Colonic mucosa (tissue), 4 donors: Measurements from ENCODE around the gene INO80B. TPM values are rescaled to one million over a fixed set of nuclear protein-coding genes. Genes with fewer than 3 reads are reported as not detected.

ENCODE experiments used
- DNase-seq: peaks from one replicate; pipeline ENCODE4 v3.0.0-alpha.2; 2020
- H3K27ac ChIP-seq: fragments of 200-600 bp; one replicate; pipeline ENCODE4 v1.8.0; 2021
- H3K27me3 ChIP-seq: fragments of 200-600 bp; one replicate; pipeline ENCODE4 v1.8.0; 2021
- H3K36me3 ChIP-seq: fragments of 200-600 bp; one replicate; pipeline ENCODE4 v1.8.0; 2021
- H3K4me1 ChIP-seq: fragments of 200-600 bp; one replicate; pipeline ENCODE4 v1.8.0; 2021; ENCODE audit warnings: mild to moderate bottlenecking
- H3K4me3 ChIP-seq: fragments of 200-600 bp; one replicate; pipeline ENCODE4 v1.8.0; 2021
- H3K9ac ChIP-seq, 2 donors: one replicate each; pipeline ENCODE4 v1.7.0; 2013; ENCODE audit warnings: control low read depth in 2 of 2, low read depth in 2 of 2, low read length in 2 of 2
- H3K9me3 ChIP-seq: fragments of 200-600 bp; one replicate; pipeline ENCODE4 v1.8.0; 2021
- CTCF ChIP-seq: fragments of 200-600 bp; IDR thresholded peaks from one replicate; pipeline ENCODE4 v1.8.0; 2022; ENCODE audit warnings: antibody characterized with exemption, mild to moderate bottlenecking
- intact Hi-C: fragments of 100-400 bp; cut with DNase I; formaldehyde crosslinking; loops from one replicate; pipeline ENCODE4 v1.14.1; 2022
- total RNA-seq, 2 donors: library from RNA; stranded (reverse); fragmentation: NEBNext Ultra II Directional in 1 of 2; extraction: Animal tissue kit (Norgen Biotek cat#: 25700) in 1 of 2; gene quantifications; one replicate each; pipeline ENCODE4 v1.2.1, GENCODE V29; 2021
- donor health status: healthy.
- donor health status: DM: no; HTN: no; CAD: no.
- donor health status: DM: no; HTN: no; CAD: no.

The INO80B gene
- total RNA-seq, 2 donors from 2014 or later, result 18.2 to 23.9 TPM

GRCh38 chr2:74486141-74486540 is 31.3 kb downstream of the INO80B start:
- intact Hi-C loops, result loop anchor here (10.0 kb wide), 1 partner anchor 389 kb away; no protein-coding TSS in a partner anchor
- Histone ChIP-seq H3K4me1 (peaks cover 7% of the 10 kb centered on the region), H3K4me3 (no peak overlapping the region), H3K36me3 (no peaks in the 10 kb centered on the region), H3K9me3 (no peaks in the 10 kb centered on the region), H3K27ac (no peak overlapping the region), H3K9ac (no peak overlapping the region), H3K27me3 (no peaks in the 10 kb centered on the region)
- DNase-seq, result no peak
- no peak for TF ChIP-seq CTCF

GRCh38 chr2:74488643-74489481 is 34.0 kb downstream of the INO80B start:
- Histone ChIP-seq H3K27me3 (no peaks in the 10 kb centered on the region), H3K9me3 (no peaks in the 10 kb centered on the region), H3K36me3 (no peaks in the 10 kb centered on the region), H3K4me3 (no peak overlapping the region), H3K27ac (no peak overlapping the region), H3K4me1 (no peaks in the 10 kb centered on the region), H3K9ac (no peak overlapping the region)
- no peak for TF ChIP-seq CTCF
- intact Hi-C loops, result loop anchor here (10.0 kb wide), 1 partner anchor 386 kb away; no protein-coding TSS in a partner anchor
- DNase-seq, result no peak

GRCh38 chr2:74489906-74490305 is 35.0 kb downstream of the INO80B start:
- intact Hi-C loops, result loop anchor here (10.0 kb wide), 1 partner anchor 385 kb away; no protein-coding TSS in a partner anchor
- H3K27me3 ChIP-seq, result no peaks in the 10 kb centered on the region
- no peak for TF ChIP-seq CTCF
- no peaks in the 10 kb centered on the region for H3K36me3 ChIP-seq
- no peak for DNase-seq
- no peak overlapping the region for H3K4me3 ChIP-seq
- no peak overlapping the region for H3K9ac ChIP-seq
- H3K4me1 ChIP-seq, result no peaks in the 10 kb centered on the region
- H3K9me3 ChIP-seq, result no peaks in the 10 kb centered on the region
- H3K27ac ChIP-seq, result no peak overlapping the region

- Histone ChIP-seq H3K9ac (no peak overlapping the region), H3K4me1 (no peaks in the 10 kb centered on the region), H3K9me3 (no peaks in the 10 kb centered on the region), H3K27ac (no peak overlapping the region), H3K4me3 (no peak overlapping the region), H3K27me3 (no peaks in the 10 kb centered on the region), H3K36me3 (no peaks in the 10 kb centered on the region)
- intact Hi-C loops, result no loop called here
- DNase-seq, result no peak
- no peak for TF ChIP-seq CTCF
These were observed 37.0 kb downstream of the INO80B start for GRCh38 chr2:74491648-74492544.

- no peak overlapping the region for H3K9ac ChIP-seq
- no peaks in the 10 kb centered on the region for H3K36me3 ChIP-seq
- no peak for DNase-seq
- no peak overlapping the region for H3K27ac ChIP-seq
- no peak overlapping the region for H3K4me3 ChIP-seq
- TF ChIP-seq CTCF, result no peak
- H3K27me3 ChIP-seq, result peaks cover under 1% of the 10 kb centered on the region
- intact Hi-C loops, result no loop called here
- H3K4me1 ChIP-seq, result peaks cover 5% of the 10 kb centered on the region
- no peaks in the 10 kb centered on the region for H3K9me3 ChIP-seq
These were observed 38.7 kb downstream of the INO80B start for GRCh38 chr2:74493546-74493945.
